ENCODE results near the gene GAMT.
A peak's percentile ranks its signal among the peaks of the same experiment; 100 is the strongest.

GAMT gene

DNA sequence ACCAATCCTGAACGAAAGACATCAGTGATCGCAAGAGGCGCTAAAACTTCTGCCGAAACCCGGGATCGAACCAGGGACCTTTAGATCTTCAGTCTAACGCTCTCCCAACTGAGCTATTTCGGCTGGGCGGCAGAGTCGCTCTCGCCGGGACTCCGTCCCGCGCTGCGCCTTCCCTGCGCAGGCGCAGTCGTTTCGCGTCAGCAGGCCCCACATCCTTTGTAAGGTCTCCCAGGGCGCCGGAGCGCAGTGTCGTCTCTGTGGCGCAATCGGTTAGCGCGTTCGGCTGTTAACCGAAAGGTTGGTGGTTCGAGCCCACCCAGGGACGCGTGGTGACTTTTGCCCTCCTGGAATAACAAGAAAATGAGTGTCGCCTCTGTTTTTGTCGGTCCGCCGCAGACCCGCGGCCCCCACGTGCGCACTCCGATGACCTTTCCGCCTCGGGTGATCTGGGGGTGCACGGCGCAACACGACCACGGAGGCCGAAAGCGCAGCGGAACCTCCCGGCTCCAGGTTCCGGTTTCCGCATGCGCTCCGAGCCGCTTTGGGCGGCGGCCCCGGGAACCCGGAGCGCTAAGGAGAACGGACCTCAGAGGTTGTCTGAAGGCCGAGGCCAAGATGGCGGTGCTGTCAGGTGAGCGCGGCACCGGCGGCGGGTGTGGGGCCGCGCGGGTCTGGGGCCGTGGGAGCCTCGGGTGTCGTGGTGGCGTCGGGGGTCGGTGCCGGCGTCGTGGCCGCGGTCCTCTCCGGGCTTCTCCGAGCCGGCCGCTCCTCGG, 17.8 kb downstream of the GAMT start, which contains the start of gene NDUFS7:
NDUFS7 (plus strand) TSS at position 596 of the 773 bp plus-strand sequence; CDS start at position 616, 20 bp downstream.
- peak; percentile 70 for DNase-seq

DNA sequence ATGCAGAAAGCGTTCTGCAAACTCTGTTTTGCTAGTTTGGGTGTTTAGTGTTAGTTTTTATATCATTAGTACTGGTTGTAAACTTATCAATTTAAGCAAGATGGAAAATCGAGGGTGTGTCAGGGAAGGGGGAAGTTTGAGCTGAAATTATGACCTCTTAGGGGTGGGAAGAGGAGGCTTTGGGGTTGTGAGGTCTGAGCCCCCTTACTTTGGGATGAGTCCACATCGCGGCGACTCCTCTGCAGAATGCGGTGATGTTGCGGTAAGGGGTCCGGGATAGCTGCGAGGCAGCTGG, 18.4 kb downstream of the GAMT start:
- DNase-seq = no peak

DNA sequence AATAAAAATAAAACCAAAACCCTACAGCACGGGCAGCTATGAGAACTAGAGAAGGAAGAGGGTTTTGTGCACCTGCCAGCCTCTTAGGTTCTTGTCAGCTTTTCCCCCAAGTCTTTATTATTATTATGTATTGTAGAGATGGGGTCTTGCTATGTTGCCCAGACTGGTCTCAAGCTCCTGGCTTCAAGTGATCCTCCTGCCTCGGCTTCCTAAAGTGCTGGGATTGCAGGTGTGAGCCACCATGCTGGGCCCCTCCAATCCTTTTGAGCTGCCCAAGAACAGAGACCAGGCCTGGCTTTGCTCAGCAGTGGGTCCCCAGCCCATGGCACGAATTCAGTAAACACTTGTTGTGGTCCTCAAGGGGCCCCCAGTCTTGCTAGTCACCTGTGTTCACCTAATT, 19.1 kb downstream of the GAMT start:
- DNase-seq = no peak

- no peak for DNase-seq
Observed at GRCh38 chr19:1379961-1380489, 21.3 kb downstream of the GAMT start.

DNA sequence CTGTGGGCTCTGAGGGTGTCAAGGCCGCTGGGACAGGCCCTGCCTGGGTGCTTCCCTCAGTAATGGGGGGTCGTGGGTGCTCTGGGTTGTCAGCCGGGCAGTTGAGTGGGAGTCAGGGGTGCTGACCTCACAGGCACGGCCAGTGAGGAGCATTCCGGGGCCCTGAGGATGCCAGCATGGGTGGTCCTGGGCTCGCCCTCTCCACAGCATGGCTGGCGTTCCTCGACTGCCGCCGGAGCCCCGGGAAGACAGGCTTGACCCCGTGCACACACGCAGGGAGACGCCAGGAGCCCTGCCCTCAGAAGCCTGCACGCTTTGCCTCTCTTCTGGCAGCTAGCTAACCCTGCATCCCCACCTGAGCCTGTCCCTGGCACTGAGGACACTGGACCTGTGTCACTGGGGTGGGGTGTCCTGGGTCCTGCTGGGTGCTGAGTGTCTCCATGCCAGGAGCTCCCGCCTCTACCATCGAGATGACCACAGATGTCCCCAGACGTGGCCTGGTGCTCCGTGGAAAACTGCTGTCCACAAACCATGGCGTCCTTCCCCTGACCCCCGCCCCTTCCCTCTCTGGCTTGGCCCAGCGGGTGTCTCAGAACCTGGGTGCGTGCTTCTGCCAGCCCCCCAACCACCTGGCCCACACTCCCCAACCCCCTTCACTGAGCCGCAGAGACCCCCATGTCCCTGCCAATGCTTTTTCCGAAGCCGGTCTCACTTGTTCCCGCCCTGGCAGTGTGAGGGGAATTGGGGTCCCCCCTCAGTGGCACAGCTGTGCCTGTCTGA, 22.0 kb downstream of the GAMT start:
- no peak for DNase-seq

DNA sequence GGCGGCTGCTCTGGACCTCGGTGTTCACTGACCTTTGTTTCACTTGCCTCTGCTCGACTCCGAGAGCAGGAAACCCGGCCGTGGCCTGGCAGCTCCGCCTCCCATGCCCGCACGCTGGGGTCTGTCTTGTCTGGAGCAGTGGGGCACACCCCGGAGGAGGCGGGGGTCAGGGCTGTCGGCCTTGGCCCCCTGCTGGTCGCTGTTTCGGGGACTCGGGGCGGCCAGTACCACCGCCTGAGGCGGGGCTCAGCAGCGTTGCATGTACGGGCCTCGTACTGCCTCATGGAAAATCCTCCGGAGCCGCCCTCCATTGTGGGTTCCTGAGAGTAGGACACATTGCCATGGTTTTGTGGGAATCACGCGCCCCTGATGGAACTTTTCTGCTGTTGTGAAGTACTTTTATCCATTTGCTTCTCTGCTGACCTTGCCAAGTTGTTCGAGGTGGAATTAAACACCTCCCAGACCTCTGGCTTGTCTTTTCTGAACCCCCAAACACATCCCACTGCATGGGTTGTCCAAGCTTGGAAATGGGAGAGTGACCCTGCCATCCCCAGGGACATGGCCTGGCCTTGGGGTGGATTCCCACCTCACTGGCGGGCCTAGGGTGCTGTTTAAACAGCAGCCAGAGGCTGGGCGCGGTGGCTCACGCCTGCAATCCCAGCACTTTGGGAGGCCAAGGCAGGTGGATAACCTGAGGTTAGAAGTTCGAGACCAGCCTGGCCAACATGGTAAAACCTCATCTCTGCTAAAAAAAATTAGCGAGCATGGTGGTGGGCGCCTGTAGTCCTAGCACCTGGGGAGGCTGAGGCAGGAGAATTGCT, 23.2 kb downstream of the GAMT start:
- DNase-seq = no peak

DNA sequence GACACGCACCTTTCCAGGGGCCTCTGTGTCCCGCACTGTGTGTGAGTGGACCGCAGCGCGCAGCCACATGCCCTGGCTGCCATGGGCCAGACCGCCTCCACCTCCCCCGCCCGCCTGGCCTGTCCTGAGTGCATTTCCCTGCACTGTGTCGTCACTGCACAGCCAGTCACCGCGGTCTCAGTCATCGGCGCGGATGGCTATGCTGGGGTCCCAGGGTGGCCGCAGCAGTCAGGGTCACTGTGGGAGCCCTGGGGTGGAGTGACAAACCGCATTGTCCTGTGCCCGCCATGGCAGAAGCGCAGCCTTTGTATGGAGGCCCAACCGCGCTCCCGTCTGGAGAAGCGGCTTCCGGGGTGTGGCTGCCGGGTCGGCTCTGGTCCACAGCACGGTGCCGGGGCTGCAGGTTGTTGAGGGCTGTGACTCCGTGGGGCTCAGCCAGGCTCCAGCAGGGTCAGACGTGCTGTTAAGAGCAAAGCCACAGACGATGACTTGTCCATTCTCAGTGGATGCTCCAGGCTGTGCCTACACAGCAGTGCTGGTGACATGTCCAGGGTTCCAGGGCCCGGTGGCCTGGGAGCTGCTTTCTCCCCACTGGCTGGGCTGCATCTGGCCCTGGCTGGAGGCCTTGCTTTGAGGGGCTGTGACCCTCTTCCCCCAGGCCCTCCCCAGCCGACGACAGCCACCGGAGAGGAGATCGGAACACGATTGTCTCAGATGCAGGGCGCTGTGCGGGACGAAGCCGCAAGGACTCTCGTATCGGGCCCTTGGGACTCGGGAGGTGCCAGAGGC, 24.0 kb downstream of the GAMT start:
- DNase-seq = no peak

DNA sequence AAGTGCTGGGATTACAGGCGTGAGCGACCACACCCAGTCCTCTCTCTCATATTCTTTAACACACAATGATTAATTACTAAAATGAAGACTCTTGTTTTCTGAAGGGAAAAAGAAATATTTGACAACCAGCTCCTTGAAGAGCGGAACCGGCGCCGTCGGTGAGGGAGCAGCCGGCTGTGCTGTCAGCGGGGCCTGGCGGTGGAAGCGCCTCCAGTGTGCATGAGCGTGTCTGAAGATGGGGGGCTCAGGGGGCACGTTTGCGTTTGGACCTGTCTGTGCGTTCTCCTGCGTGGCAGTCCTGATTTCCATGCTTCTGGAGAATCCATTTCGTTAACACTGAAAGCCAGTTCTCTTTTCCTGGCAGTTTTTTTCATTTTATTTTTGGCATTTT, 24.9 kb downstream of the GAMT start:
- no peak for DNase-seq

DNA sequence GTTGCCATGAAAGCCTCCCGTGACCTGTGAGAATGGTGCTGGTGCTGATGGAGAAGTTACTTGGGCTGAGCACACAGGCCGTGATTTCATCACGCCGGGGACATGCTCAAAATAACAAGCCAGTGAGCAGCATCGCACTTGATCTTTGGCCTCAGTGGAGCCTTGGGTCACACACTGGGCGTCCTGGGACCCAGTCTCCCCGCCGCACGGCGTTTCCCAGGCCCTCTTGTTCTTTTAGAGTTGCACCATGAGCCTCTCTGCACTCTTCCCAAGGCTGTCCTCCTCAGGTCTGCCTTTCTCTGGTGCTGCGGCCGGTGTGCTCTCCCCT, 27.1 kb downstream of the GAMT start:
- no peak for DNase-seq

- no peak for DNase-seq
Observed at GRCh38 chr19:1373534-1374249, 27.6 kb downstream of the GAMT start.

DNA sequence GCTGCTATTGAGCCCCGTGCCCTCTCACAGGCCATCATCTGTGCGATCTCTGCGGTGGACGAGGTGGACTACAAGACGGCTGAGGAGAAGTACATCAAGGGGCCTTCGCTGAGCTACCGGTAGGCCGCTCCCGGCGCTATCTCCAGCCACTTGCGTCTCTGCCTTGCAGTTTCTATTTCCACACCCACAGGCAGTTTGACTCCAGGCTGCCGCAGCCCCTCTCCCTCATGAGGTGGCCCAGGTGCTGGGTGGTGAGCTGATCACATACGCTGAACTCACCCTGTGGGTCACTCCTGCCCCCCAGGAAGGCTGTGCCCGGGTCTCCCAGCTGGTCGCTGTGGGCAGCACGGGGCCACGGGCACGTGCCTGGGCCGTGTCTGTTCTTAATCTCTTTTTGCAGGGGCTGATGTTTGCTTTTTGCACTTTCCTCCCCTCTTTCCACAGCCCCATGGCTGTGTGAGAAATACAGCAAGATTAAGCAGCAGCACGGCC, 28.3 kb downstream of the GAMT start:
- DNase-seq = no peak

DNA sequence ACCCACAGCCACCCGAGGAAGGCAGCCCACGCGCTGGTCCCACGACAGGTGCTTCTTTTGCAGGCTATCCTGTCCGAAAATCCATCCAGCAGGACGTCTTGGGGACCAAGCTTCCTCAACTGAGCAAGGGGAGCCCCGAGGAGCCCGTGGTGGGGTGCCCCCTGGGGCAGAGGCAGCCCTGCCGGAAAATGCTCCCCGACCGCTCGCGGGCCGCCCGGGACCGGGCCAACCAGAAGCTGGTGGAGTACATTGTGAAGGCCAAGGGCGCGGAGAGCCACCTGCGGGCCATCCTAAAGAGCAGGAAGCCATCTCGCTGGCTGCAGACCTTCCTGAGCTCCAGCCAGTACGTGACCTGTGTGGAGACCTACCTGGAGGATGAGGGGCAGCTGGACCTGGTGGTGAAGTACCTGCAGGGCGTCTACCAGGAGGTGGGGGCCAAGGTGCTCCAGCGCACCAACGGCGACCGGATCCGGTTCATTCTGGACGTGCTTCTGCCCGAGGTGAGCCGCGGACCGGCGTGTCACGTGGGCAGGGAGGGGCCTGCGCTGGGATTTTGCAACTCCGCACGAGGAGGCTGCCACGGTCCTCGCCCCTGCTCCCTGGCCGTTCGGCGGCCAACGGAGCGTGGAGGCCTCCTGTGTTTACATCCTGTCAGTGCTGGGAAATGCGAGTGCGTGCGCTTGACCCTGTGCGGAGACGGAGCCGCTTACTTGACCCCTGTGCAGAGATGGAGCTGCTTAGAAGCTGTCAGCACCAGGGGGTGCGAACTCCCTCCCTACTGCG, 30.6 kb downstream of the GAMT start:
- peak; percentile 17 for DNase-seq

- DNase-seq = no peak
Observed at GRCh38 chr19:1369214-1369805, 32.0 kb downstream of the GAMT start.

DNA sequence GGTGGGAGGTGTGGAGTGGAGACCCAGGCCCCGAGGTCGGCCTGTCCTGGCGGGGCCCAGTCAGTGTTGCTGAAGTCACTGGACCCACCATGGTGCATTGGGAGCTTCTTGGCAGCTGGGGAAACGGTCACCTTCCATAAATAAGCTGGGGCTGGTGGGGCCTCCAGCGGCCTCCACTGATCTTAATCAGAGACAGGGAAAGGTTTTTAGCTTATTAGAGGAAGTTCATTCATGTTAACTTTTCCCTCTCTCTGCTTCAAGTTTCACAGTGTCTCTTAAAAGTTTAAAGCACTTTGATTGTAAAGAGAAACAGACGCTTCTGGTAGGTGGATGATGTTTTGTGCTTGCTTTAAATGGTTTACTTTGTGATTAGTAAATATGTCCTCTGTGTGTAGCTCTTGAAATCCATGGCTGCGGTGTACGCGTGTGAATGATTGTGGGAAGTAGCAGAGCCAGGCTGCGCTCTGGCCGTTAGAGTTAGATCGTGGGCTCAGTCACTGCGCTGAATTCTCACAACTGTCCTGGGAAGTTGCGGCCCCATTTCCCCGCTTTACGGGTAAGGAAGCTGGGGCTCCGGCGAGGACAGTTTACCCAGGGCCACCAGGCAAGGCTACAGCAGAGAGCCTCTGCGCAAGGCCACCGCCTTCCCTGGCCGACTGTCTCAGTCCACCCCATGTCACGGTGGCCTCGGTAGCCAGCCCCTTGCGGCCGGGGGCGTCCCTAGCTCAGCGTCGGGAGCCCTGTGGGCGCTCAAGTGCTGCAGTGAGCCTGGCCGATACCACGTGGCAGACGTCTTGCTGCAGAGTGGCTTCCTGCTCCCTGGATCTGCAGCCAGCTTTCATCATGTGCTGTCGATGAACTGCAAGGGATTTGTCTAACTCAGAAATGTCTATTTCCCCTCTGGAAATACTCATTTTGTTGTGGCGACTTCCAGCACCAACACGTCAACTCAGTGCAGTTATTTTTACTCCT, 34.2 kb downstream of the GAMT start:
- no peak for DNase-seq

DNA sequence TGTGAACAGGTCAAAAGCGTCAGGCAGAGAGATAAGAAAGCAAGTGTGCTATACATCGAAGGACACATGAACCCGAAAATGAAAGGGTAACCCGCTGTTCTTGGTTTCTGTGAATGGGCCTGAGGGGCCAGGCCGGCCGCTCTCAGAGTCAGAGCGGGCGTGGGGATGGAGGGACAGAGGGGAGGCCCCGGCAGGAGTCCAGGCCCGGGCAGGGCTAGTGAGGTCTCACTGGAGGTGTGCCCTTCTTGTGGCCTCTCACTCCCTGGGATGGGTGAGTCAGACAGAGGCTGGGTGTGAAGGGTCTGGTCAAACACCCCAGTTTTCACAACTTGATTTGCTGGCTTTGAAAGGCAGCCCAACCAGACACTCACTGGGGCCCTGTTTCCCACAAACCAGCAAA, 35.0 kb downstream of the GAMT start:
- DNase-seq = no peak

- no peak for DNase-seq
Observed at GRCh38 chr19:1365319-1366269, 35.7 kb downstream of the GAMT start.

- no peak for DNase-seq
Observed at GRCh38 chr19:1364070-1364704, 37.2 kb downstream of the GAMT start.

- no peak for DNase-seq
Observed at GRCh38 chr19:1363599-1363998, 37.7 kb downstream of the GAMT start.

Data from DMS79 (cell line).